Spinal cord (tissue), 10 donors: ENCODE results near the gene TMC1. TPM values are rescaled to one million over a fixed set of nuclear protein-coding genes. Genes with fewer than 3 reads are reported as not detected.

ENCODE experiments used
- DNase-seq, 6 donors: peaks; one replicate each; pipeline versions ENCODE4 v3.0.0 to v3.0.0-alpha.2; 2013 to 2015; ENCODE audit warnings: low spot score in 6 of 6, low read depth in 4 of 6
- H3K27ac ChIP-seq: one replicate; pipeline ENCODE4 v1.5.1; 2013; ENCODE audit warnings: low read depth, low read length, control low read depth
- H3K27me3 ChIP-seq: one replicate; pipeline ENCODE4 v1.6.1; 2013; ENCODE audit warnings: low read length; ENCODE audit not compliant: control insufficient read depth, insufficient read depth
- H3K36me3 ChIP-seq: one replicate; pipeline ENCODE4 v1.6.1; 2013; ENCODE audit warnings: low read length; ENCODE audit not compliant: control insufficient read depth, insufficient read depth
- H3K4me1 ChIP-seq: one replicate; pipeline ENCODE4 v1.6.1; 2013; ENCODE audit warnings: low read length; ENCODE audit not compliant: control insufficient read depth, insufficient read depth
- H3K4me3 ChIP-seq: one replicate; pipeline ENCODE4 v1.5.1; 2013; ENCODE audit warnings: low read depth, low read length, control low read depth
- H3K9me3 ChIP-seq: one replicate; pipeline ENCODE4 v1.6.1; 2013; ENCODE audit warnings: low read length; ENCODE audit not compliant: control insufficient read depth, insufficient read depth
- WGBS: methylation state at CpG from one replicate; pipeline ENCODE4 v1.1.5; 2013; ENCODE audit warnings: missing lambda C conversion rate; ENCODE audit not compliant: insufficient coverage; 5-methylcytosine and 5-hydroxymethylcytosine counted together
- polyA plus RNA-seq, 2 donors: library from polyadenylated mRNA; unstranded; fragments of 120-200 nt; gene quantifications; one replicate each; pipeline ENCODE4 v1.2.1, GENCODE V29; 2013; ENCODE audit not compliant: insufficient read length in 2 of 2
- total RNA-seq, 2 donors: library from RNA; depleted of rRNA in 1 of 2; stranded (reverse); fragments of 120-200 nt in 1 of 2; fragments of >200 nt in 1 of 2; gene quantifications; one replicate each; pipeline versions ENCODE4 v1.2.3 to v1.2.4, GENCODE V29; 2013 to 2014
- donor health status: healthy.

TMC1 gene
- total and polyA plus RNA-seq, 4 donors, result 0.39 to 2.0 (median 1.1) TPM

DNA sequence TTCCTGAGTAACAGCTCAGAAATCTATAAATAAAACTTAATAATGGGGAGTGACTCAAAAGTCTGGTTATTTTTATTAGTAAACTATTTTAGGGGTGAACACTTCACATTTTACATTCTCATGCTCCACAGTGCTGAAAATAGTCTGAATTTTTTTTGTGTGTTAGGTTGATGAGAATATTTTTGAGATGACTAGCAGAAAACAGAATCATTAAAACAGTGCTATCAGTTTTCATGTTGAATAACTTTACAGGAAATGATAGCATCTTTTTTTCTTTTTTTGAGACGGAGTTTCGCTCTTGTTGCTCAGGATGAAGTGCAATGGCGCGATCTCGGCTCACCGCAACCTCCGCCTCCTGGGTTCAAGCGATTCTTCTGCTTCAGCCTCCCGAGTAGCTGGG is 60.3 kb downstream of the TMC1 start:
- no peaks in the 10 kb centered on the region for H3K27me3 ChIP-seq
- no peaks in the 10 kb centered on the region for H3K9me3 ChIP-seq
- H3K36me3 ChIP-seq, result no peaks in the 10 kb centered on the region
- no peak overlapping the region for H3K4me3 ChIP-seq
- H3K27ac ChIP-seq, result no peak overlapping the region
- DNase-seq, result no peak
- WGBS, result 100% methylated on average over 1 of the region's 9 CpGs
- peaks cover 22% of the 10 kb centered on the region for H3K4me1 ChIP-seq

DNA sequence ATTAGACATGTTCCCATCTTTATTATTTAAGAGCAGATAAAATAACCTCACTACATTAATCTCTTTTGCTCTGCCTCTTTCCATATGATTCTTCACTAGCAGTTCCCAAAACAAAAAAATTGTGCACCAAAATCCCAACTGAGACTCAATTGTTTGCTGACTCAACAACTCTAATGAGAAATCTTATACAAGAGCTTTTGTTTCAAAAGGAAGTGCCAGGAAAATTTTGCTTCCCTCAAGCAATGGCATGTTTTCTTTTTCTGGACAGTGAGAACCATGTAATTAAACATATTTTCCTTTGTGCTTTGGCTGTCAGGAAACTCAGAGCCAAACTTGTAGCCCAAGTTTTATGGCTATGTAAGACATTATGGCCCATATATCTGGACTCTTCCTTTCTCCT is 62.0 kb downstream of the TMC1 start:
- H3K27me3 ChIP-seq, result no peaks in the 10 kb centered on the region
- H3K36me3 ChIP-seq, result no peaks in the 10 kb centered on the region
- peaks cover 17% of the 10 kb centered on the region for H3K4me1 ChIP-seq
- no peak overlapping the region for H3K27ac ChIP-seq
- no peaks in the 10 kb centered on the region for H3K9me3 ChIP-seq
- no peak for DNase-seq
- no peak overlapping the region for H3K4me3 ChIP-seq

DNA sequence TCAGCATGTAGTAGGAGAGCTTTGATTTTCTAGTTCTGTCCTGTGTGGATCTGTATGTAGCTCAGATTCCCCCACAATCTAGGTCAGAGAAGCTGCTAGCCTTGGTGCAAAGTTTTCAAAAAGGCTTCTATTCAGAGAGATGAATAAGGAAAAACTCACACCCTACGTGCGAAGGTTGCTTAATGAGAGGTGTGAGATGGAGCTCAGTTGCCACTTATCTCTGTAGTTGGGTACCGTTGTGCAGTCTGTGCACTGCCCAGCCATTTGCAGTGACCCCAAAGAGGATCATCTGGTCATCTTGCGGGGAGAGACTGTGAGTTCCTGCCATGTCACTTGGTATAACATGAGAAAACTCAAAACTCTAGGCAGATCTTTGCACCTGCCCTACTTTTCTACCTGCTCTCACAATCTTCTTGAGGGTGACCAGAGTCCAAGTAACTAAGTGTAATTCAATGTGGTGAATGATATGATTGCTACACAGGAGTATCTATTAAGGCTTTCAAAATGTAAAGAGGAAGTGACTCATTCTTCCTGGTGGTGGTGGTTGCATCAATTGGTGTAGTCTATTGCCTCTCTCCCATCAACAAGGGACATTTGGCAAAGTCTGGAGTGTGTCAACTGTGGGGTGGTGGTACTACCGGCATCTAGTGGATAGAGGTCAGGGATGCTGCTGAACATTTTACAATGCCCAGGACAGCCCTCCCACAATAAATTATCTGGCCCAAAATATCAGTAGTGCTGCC is 65.2 kb downstream of the TMC1 start:
- H3K36me3 ChIP-seq, result no peaks in the 10 kb centered on the region
- no peak overlapping the region for H3K4me3 ChIP-seq
- WGBS, result 48% methylated on average over 2 of the region's 5 CpGs
- H3K27me3 ChIP-seq, result no peaks in the 10 kb centered on the region
- peak overlapping the region; percentile 63 for H3K27ac ChIP-seq
- no peaks in the 10 kb centered on the region for H3K9me3 ChIP-seq
- peaks cover 13% of the 10 kb centered on the region for H3K4me1 ChIP-seq
- DNase-seq, result peak in 2 of 6 donors; percentile 20 to 59

DNA sequence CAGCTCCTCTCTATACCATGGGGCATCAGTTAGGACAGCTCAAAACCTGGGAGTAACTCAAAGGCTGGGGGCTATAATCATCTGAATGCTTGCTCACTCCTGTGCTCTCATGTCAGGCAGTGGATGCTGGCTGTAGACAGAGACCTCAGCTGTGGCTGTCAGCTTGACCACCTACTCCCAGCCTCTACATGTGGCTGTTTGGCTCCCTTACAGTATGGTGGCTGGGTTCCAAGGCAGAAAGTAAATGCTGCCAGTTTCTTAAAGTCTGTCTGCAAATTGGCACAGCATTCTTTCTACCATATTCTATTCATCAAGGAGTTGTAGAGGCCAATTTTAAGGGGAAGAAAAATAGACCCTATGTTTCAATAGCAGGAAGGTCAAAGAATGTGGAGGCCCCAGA is 66.9 kb downstream of the TMC1 start:
- H3K9me3 ChIP-seq, result no peaks in the 10 kb centered on the region
- DNase-seq, result peak in 5 of 6 donors; percentile 59 to 93 (median 66)
- peak overlapping the region; percentile 42 for H3K27ac ChIP-seq
- H3K36me3 ChIP-seq, result no peaks in the 10 kb centered on the region
- H3K27me3 ChIP-seq, result no peaks in the 10 kb centered on the region
- peaks cover 15% of the 10 kb centered on the region for H3K4me1 ChIP-seq
- no peak overlapping the region for H3K4me3 ChIP-seq

DNA sequence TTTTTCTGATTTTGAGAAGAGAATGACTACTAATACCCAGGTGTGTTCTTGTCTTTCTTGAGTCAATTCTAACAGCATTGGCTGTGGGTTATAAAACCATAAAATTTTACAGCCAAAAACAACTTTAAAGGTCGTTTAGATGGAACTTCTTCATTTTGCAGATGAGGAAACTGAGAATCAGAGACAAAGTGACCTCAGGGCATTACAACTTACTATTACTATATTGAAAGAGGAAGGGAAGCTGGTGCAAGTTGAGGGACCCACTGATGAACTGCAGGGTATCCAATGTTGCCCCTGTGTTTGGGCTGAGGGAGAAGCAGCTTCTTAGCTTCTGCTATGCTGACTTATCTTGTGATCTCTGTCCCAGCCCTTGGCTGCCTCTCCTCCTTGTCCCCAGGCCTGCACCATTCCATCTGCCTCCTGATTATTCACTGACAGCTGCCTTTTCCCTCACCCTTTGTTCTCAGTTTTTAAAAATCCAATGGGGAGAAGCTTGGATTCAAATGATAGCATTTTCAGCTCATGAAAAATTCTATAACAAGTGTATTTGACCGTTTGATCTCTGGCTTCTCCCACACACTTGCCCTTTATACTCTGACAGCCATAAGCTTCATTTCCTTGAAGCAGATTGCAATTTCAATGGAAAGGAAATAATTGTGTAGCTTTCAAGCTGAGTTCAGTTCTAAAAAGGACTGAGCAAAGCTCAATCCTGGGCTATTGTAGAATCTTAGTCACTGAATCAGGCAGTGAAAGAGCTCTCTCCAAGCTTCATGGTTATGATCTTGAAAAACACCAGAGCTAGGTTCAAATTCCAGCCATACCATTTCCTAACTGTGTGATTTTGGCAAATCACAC is 68.5 kb downstream of the TMC1 start:
- H3K36me3 ChIP-seq, result no peaks in the 10 kb centered on the region
- peak in 2 of 6 donors; percentile 30 to 51 for DNase-seq
- H3K4me1 ChIP-seq, result peaks cover 15% of the 10 kb centered on the region
- no CpG with 5 or more reads among the region's 2 CpGs for WGBS
- H3K27me3 ChIP-seq, result no peaks in the 10 kb centered on the region
- no peaks in the 10 kb centered on the region for H3K9me3 ChIP-seq
- no peak overlapping the region for H3K4me3 ChIP-seq
- peak overlapping the region; percentile 68 for H3K27ac ChIP-seq

DNA sequence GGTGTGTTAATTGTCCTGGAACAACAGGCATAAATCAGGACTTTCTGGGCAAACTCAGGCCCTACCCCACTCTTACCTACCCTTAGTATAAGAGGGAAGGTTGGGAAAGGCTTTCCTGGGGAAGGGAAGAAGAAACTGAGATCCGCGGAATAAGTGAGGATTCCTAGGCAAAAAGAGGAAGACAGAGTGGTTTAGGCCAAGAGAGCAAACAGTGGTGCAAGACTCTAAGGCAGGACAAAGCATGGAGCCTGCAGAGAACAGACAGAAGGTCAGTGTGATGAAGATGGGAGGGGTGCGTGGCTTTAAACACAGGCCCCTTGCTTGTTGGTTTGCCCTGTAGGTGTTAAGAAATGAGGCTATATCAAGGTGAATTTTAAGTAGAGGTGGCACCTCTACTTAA is 69.4 kb downstream of the TMC1 start:
- H3K4me3 ChIP-seq, result no peak overlapping the region
- no peak overlapping the region for H3K27ac ChIP-seq
- 92% methylated on average over 2 of the region's 3 CpGs for WGBS
- no peaks in the 10 kb centered on the region for H3K36me3 ChIP-seq
- H3K9me3 ChIP-seq, result no peaks in the 10 kb centered on the region
- H3K27me3 ChIP-seq, result no peaks in the 10 kb centered on the region
- H3K4me1 ChIP-seq, result peaks cover 8% of the 10 kb centered on the region
- no peak for DNase-seq

DNA sequence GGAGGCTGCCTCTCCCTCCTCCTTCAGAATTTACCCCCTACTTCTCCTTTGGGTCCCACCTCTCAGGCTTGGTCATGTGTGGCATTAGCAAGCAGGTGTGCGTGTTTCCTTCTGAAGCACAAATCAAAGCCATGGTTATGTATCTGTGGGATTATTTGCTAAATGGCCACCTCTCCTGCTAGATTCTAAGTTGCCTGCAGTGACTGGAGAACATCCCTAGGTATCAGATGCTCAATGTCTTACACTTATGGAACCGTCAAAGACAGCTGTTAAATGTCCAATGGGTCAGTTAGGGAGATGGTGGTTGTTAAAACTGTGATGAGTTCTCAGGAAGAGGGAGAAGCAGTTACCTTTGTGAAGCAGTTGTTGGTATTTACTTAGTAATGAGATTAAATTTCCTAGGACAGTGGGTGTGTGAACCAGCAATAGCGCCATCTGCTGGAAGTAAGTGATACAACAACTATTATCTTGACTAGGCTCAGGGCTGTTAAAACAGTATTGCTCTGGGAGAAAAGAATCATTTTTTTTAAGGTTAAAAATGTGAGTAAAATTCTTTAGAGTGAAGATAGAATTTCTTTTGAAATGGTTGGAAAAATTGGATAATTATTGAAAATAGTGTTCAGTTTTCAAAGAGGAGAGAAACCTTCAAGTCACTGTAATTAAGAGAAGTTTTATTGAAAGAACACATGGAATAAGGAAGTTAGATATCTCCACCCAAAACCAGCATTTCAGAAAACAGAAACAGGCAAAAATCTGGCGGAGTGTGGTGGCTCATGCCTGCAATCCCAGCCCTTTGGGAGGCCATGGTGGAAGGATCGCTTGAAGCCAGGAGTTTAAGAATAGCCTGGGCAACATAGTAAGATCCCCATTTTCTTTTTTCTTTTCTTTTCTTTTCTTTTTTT is 71.3 kb downstream of the TMC1 start:
- Histone ChIP-seq H3K36me3 (no peaks in the 10 kb centered on the region), H3K4me1 (peaks cover 4% of the 10 kb centered on the region), H3K9me3 (no peaks in the 10 kb centered on the region), H3K4me3 (no peak overlapping the region), H3K27ac (no peak overlapping the region), H3K27me3 (no peaks in the 10 kb centered on the region)
- DNase-seq, result peak in 3 of 6 donors; percentile 56 to 88 (median 76)
- WGBS, result 33% methylated on average over 1 of the region's 5 CpGs

DNA sequence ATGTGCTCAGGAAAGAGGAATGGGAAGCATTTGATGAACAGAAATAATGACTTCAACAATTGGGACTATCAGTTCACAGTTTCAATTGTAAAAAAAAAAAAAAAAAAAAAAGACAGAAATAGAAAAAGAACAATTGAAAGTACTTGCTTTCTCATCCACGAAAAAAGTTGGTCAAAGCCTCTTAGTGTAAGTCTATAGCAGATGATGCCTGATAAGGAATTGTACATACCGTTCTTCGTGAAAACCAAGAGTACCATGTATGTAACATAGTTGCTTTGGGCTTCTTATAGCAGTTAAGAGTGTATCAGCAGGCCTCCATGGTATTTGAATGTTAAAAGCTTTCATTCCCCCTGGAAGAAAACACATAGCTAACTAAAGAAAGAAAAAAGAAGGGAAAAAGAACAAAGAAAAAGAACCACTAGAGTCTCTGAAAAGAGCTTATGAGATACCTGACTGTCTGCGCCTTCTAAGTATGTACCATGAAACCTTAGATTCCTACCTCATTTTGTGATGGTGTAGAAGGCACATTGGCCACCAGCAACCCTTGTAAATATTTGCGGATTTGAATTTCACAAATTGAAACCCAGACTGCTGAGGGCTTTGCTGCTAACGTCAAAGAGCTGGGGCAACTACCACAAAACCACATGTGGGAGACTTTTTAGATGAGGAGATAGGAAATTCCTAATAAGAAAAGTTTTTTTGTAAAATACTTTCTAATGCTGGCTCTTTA is 75.2 kb downstream of the TMC1 start:
- H3K36me3 ChIP-seq, result no peaks in the 10 kb centered on the region
- H3K27me3 ChIP-seq, result no peaks in the 10 kb centered on the region
- no peaks in the 10 kb centered on the region for H3K9me3 ChIP-seq
- no peak overlapping the region for H3K4me3 ChIP-seq
- no peak for DNase-seq
- no peak overlapping the region for H3K27ac ChIP-seq
- WGBS, result 80% methylated on average over 1 of the region's 6 CpGs
- peaks cover 2% of the 10 kb centered on the region for H3K4me1 ChIP-seq

DNA sequence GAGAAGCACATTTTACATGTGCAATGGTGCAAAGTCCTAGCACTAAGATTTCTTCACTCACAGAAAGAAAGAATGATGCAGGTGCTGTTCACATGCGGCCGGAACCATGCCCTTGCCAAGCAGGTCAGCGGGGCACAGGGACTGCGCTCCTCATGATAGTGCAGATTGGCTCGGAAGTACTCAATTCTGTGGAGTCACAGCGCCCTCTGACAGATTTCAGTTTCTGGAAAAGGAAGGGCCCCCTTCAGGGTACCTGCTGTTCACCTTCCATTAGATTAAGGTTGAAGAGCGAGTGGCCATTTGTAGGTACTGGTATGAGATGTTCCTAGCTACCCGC is 75.7 kb downstream of the TMC1 start:
- WGBS, result 75% methylated on average over 6 of the region's 8 CpGs
- no peak for DNase-seq

More for the DNA sequence above, 75.7 kb downstream of the TMC1 start:
- Histone ChIP-seq H3K9me3 (no peaks in the 10 kb centered on the region), H3K27ac (no peak overlapping the region), H3K27me3 (no peaks in the 10 kb centered on the region), H3K4me1 (peaks cover 2% of the 10 kb centered on the region), H3K36me3 (no peaks in the 10 kb centered on the region), H3K4me3 (no peak overlapping the region)
